Hematopoietic multipotent progenitor cell treated with erythropoietin and hydrocortisone succinate and interleukin-3 and kit ligand, for 15 days (in vitro differentiated cells): ENCODE data around the gene DCDC1.

ENCODE experiments used
- DNase-seq: peaks from one replicate; pipeline ENCODE4 v3.0.0-alpha.2; 2015; ENCODE audit warnings: low spot score

Gene DCDC1

GRCh38 chr11:31106968-31107576 is 262.5 kb downstream of the DCDC1 start:
- peak; percentile 15 for DNase-seq

GRCh38 chr11:31106326-31106725 is 263.2 kb downstream of the DCDC1 start:
- DNase-seq: no peak

GRCh38 chr11:31102875-31103274 is 266.7 kb downstream of the DCDC1 start:
- no peak for DNase-seq

- DNase-seq: no peak
Observed at GRCh38 chr11:31102316-31102715, 267.2 kb downstream of the DCDC1 start.

GRCh38 chr11:31096191-31096805 is 273.2 kb downstream of the DCDC1 start:
- no peak for DNase-seq

- DNase-seq: no peak
Observed at GRCh38 chr11:31092638-31093037, 276.9 kb downstream of the DCDC1 start.

- no peak for DNase-seq
Observed at GRCh38 chr11:31089117-31089516, 280.4 kb downstream of the DCDC1 start.

- DNase-seq: no peak
Observed at GRCh38 chr11:31069447-31070205, 299.9 kb downstream of the DCDC1 start.

- no peak for DNase-seq
Observed at GRCh38 chr11:31060880-31061279, 308.7 kb downstream of the DCDC1 start.

- no peak for DNase-seq
Observed at GRCh38 chr11:31059529-31059928, 310.0 kb downstream of the DCDC1 start.

GRCh38 chr11:31050061-31050765 is 319.3 kb downstream of the DCDC1 start:
- DNase-seq: no peak

GRCh38 chr11:31045335-31045734 is 324.2 kb downstream of the DCDC1 start:
- no peak for DNase-seq

GRCh38 chr11:31030138-31030792 is 339.3 kb downstream of the DCDC1 start:
- DNase-seq: no peak

- no peak for DNase-seq
Observed at GRCh38 chr11:31026315-31026714, 343.2 kb downstream of the DCDC1 start.

- DNase-seq: no peak
Observed at GRCh38 chr11:31022080-31022479, 347.5 kb downstream of the DCDC1 start.

GRCh38 chr11:31019786-31020185 is 349.8 kb downstream of the DCDC1 start:
- DNase-seq: no peak

GRCh38 chr11:31005202-31005601 is 364.3 kb downstream of the DCDC1 start:
- DNase-seq: no peak

GRCh38 chr11:31001427-31001826 is 368.1 kb downstream of the DCDC1 start:
- no peak for DNase-seq

- DNase-seq: no peak
Observed at GRCh38 chr11:31000381-31000780, 369.2 kb downstream of the DCDC1 start.

GRCh38 chr11:30992513-30992849 is 377.1 kb downstream of the DCDC1 start:
- no peak for DNase-seq

GRCh38 chr11:30991802-30992512 is 377.6 kb downstream of the DCDC1 start:
- DNase-seq: no peak

- DNase-seq: no peak
Observed at GRCh38 chr11:30991376-30991775, 378.2 kb downstream of the DCDC1 start.
